Frontal cortex (tissue), 4 donors: ENCODE results near the gene NBAS. TPM values are rescaled to one million over a fixed set of nuclear protein-coding genes. Genes with fewer than 3 reads are reported as not detected.
"Not testable (repeated sequence)": the region's sequence is repeated elsewhere in the genome, so short reads cannot be mapped to it uniquely, and the experiment has no call there.

Source experiments
- DNase-seq, 2 donors: peaks; one replicate each; pipeline ENCODE4 v3.0.0; 2012; ENCODE audit warnings: low spot score in 2 of 2
- FAIRE-seq: peaks from 2 replicates; lab custom pipeline; 2012; peaks lifted over from hg19 to GRCh38; lab: Jason Lieb, UNC
- total RNA-seq: library from RNA; depleted of rRNA; stranded (reverse); fragments of >200 nt; gene quantifications from one replicate; pipeline ENCODE4 v1.2.3, GENCODE V29; 2014
- donor health status: control.
- donor health status: control.
- donor health status: control.

Gene NBAS
- total RNA-seq, 1 donor from 2014 or later = 173 TPM

- no peak for DNase-seq
- no peak for FAIRE-seq
Measured at GRCh38 chr2:15253247-15253646, 307.9 kb downstream of the NBAS start.

- DNase-seq (no peak), FAIRE-seq (no peak)
Measured at GRCh38 chr2:15251753-15252152, 309.4 kb downstream of the NBAS start.

GRCh38 chr2:15250946-15251345, 310.2 kb downstream of the NBAS start:
- not testable (repeated sequence) for FAIRE-seq, DNase-seq

GRCh38 chr2:15246870-15247269, 314.3 kb downstream of the NBAS start:
- FAIRE-seq = no peak
- DNase-seq = no peak

GRCh38 chr2:15243762-15244161, 317.4 kb downstream of the NBAS start:
- DNase-seq (no peak), FAIRE-seq (no peak)

GRCh38 chr2:15242936-15243461, 318.1 kb downstream of the NBAS start:
- FAIRE-seq (no peak), DNase-seq (no peak)

GRCh38 chr2:15241929-15242328, 319.2 kb downstream of the NBAS start:
- DNase-seq (no peak), FAIRE-seq (no peak)

- FAIRE-seq (no peak), DNase-seq (no peak)
Measured at GRCh38 chr2:15241201-15241600, 319.9 kb downstream of the NBAS start.

- no peak for FAIRE-seq
- no peak for DNase-seq
Measured at GRCh38 chr2:15238028-15238427, 323.1 kb downstream of the NBAS start.

GRCh38 chr2:15230599-15231192, 330.4 kb downstream of the NBAS start:
- FAIRE-seq (no peak), DNase-seq (no peak)

- no peak for FAIRE-seq
Measured at GRCh38 chr2:15226661-15227060, 334.5 kb downstream of the NBAS start.

GRCh38 chr2:15225131-15225530, 336.0 kb downstream of the NBAS start:
- no peak for DNase-seq
- FAIRE-seq = no peak

More at GRCh38 chr2:15226661-15227060, 334.5 kb downstream of the NBAS start:
- no peak for DNase-seq

- no peak for DNase-seq
- FAIRE-seq = no peak
Measured at GRCh38 chr2:15224641-15225040, 336.5 kb downstream of the NBAS start.

- no peak for DNase-seq
- FAIRE-seq = no peak
Measured at GRCh38 chr2:15223887-15224286, 337.2 kb downstream of the NBAS start.

- no peak for FAIRE-seq
- DNase-seq = no peak
Measured at GRCh38 chr2:15222856-15223255, 338.3 kb downstream of the NBAS start.

GRCh38 chr2:15220603-15221002, 340.5 kb downstream of the NBAS start:
- DNase-seq (no peak), FAIRE-seq (no peak)

GRCh38 chr2:15218423-15219086, 342.6 kb downstream of the NBAS start:
- DNase-seq (no peak), FAIRE-seq (no peak)

- FAIRE-seq (no peak), DNase-seq (no peak)
Measured at GRCh38 chr2:15212249-15212648, 348.9 kb downstream of the NBAS start.

- not testable (repeated sequence) for FAIRE-seq, DNase-seq
Measured at GRCh38 chr2:15210542-15210941, 350.6 kb downstream of the NBAS start.

GRCh38 chr2:15206419-15206818, 354.7 kb downstream of the NBAS start:
- FAIRE-seq (no peak), DNase-seq (no peak)

GRCh38 chr2:15205562-15205961, 355.6 kb downstream of the NBAS start:
- no peak for FAIRE-seq
- DNase-seq = no peak

GRCh38 chr2:15201009-15201408, 360.1 kb downstream of the NBAS start:
- DNase-seq (no peak), FAIRE-seq (no peak)
